Embryonic facial prominence (tissue), 1 donor: ENCODE data around the gene KCNQ1.

Experiments
- DNase-seq: peaks from one replicate; pipeline ENCODE4 v3.0.0-alpha.2; 2016; ENCODE audit errors: extremely low spot score

Gene KCNQ1

GRCh38 chr11:2647167-2647566 is 202.4 kb downstream of the KCNQ1 start:
- no peak for DNase-seq

GRCh38 chr11:2647953-2648352 is 203.1 kb downstream of the KCNQ1 start:
- no peak for DNase-seq

GRCh38 chr11:2649400-2649799 is 204.6 kb downstream of the KCNQ1 start:
- no peak for DNase-seq

GRCh38 chr11:2649848-2650247 is 205.0 kb downstream of the KCNQ1 start:
- no peak for DNase-seq

GRCh38 chr11:2650343-2650867 is 205.6 kb downstream of the KCNQ1 start:
- DNase-seq = no peak

- no peak for DNase-seq
Measured at GRCh38 chr11:2651054-2651617, 206.3 kb downstream of the KCNQ1 start.

- no peak for DNase-seq
Measured at GRCh38 chr11:2651826-2652271, 207.0 kb downstream of the KCNQ1 start.

GRCh38 chr11:2652333-2653197 is 207.8 kb downstream of the KCNQ1 start:
- DNase-seq = no peak

GRCh38 chr11:2653198-2653551 is 208.4 kb downstream of the KCNQ1 start:
- no peak for DNase-seq

- no peak for DNase-seq
Measured at GRCh38 chr11:2653930-2654739, 209.3 kb downstream of the KCNQ1 start.

- no peak for DNase-seq
Measured at GRCh38 chr11:2655016-2655719, 210.4 kb downstream of the KCNQ1 start.

GRCh38 chr11:2655834-2656622 is 211.2 kb downstream of the KCNQ1 start:
- no peak for DNase-seq

GRCh38 chr11:2656859-2657258 is 212.1 kb downstream of the KCNQ1 start:
- no peak for DNase-seq

GRCh38 chr11:2657697-2658284 is 213.0 kb downstream of the KCNQ1 start:
- DNase-seq = no peak

- DNase-seq = no peak
Measured at GRCh38 chr11:2660357-2660939, 215.6 kb downstream of the KCNQ1 start.

- DNase-seq = no peak
Measured at GRCh38 chr11:2661173-2662023, 216.6 kb downstream of the KCNQ1 start.

GRCh38 chr11:2662024-2662312 is 217.2 kb downstream of the KCNQ1 start:
- DNase-seq = no peak

GRCh38 chr11:2662430-2663299 is 217.9 kb downstream of the KCNQ1 start:
- DNase-seq = no peak
